Fibroblast of the conjunctiva (primary cell): ENCODE measurements around the gene HUWE1.
A peak's percentile ranks its signal among the peaks of the same experiment; 100 is the strongest.
"Not testable (repeated sequence)": the region's sequence is repeated elsewhere in the genome, so short reads cannot be mapped to it uniquely, and the experiment has no call there.

Experiments used
- DNase-seq: peaks from one replicate; pipeline ENCODE4 v3.0.0-alpha.2; 2010; ENCODE audit warnings: low read depth

The HUWE1 gene

GRCh38 chrX:53686151-53686885 lies at the start of gene HUWE1:
Gene HUWE1 (minus strand): TSS chrX:53686719. CDS start chrX:53654107, 32,612 bp downstream.
- peak; percentile 49 for DNase-seq

GRCh38 chrX:53732797-53733196 lies 46.3 kb upstream of the HUWE1 start:
- no peak for DNase-seq

GRCh38 chrX:53729751-53730150 lies 43.2 kb upstream of the HUWE1 start:
- DNase-seq: no peak

- no peak for DNase-seq
These were observed 42.0 kb upstream of the HUWE1 start for GRCh38 chrX:53728506-53728905.

GRCh38 chrX:53724872-53725271 lies 38.4 kb upstream of the HUWE1 start:
- DNase-seq: no peak

- DNase-seq: no peak
These were observed 36.9 kb upstream of the HUWE1 start for GRCh38 chrX:53723381-53723780.

GRCh38 chrX:53721610-53722009 lies 35.1 kb upstream of the HUWE1 start:
- not testable (repeated sequence) for DNase-seq

- DNase-seq: not testable (repeated sequence)
These were observed 33.1 kb upstream of the HUWE1 start for GRCh38 chrX:53719666-53720065.

GRCh38 chrX:53718073-53718472 lies 31.6 kb upstream of the HUWE1 start:
- DNase-seq: no peak

GRCh38 chrX:53717205-53717604 lies 30.7 kb upstream of the HUWE1 start:
- no peak for DNase-seq

- no peak for DNase-seq
These were observed 30.0 kb upstream of the HUWE1 start for GRCh38 chrX:53716328-53717088.

GRCh38 chrX:53715346-53715924 lies 28.9 kb upstream of the HUWE1 start:
- no peak for DNase-seq

- DNase-seq: no peak
These were observed 28.2 kb upstream of the HUWE1 start for GRCh38 chrX:53714580-53715345.

GRCh38 chrX:53713987-53714579 lies 27.6 kb upstream of the HUWE1 start:
- DNase-seq: no peak

- no peak for DNase-seq
These were observed 24.9 kb upstream of the HUWE1 start for GRCh38 chrX:53711436-53711835.

- no peak for DNase-seq
These were observed 18.3 kb upstream of the HUWE1 start for GRCh38 chrX:53704854-53705253.

GRCh38 chrX:53704294-53704693 lies 17.8 kb upstream of the HUWE1 start:
- DNase-seq: no peak

GRCh38 chrX:53695946-53696549 lies 9.5 kb upstream of the HUWE1 start:
- DNase-seq: no peak

- DNase-seq: no peak
These were observed 8.1 kb upstream of the HUWE1 start for GRCh38 chrX:53694642-53695041.

- no peak for DNase-seq
These were observed 1.8 kb upstream of the HUWE1 start for GRCh38 chrX:53688300-53688699.

- no peak for DNase-seq
These were observed 808 bp downstream of the HUWE1 start for GRCh38 chrX:53685711-53686110.
